Measurements from ENCODE around the gene SKIDA1. TPM values are rescaled to one million over a fixed set of nuclear protein-coding genes. Genes with fewer than 3 reads are reported as not detected.

SKIDA1 gene
- total and polyA plus RNA-seq, 4 donors: 0.63 to 2.6 (median 1.6) TPM

GRCh38 chr10:21556527-21556926 is 31.0 kb upstream of the SKIDA1 start:
- Histone ChIP-seq H3K4me1 (ENCODE audit: control insufficient read depth in 4 of 4, insufficient read depth in 4 of 4, low read length in 3 of 4) (no peaks in the 10 kb centered on the region), H3K36me3 (ENCODE audit: control insufficient read depth in 4 of 4, insufficient read depth in 3 of 4, low read depth in 1 of 4, low read length in 3 of 4) (peaks cover 4 to 23% (median 19%) of the 10 kb centered on the region in 4 donors), H3K9ac (ENCODE audit: low read depth in 1 of 2, low read length in 2 of 2) (no peak overlapping the region), H3K9me3 (ENCODE audit: control insufficient read depth in 4 of 4, low read length in 3 of 4) (no peaks in the 10 kb centered on the region), H3K27ac (ENCODE audit: low read depth in 1 of 2, low read length in 2 of 2) (no peak overlapping the region), H3K4me3 (ENCODE audit: low read depth in 1 of 3, low read length in 3 of 3) (no peak overlapping the region), H3K27me3 (ENCODE audit: control insufficient read depth in 4 of 4, insufficient read depth in 4 of 4, low read length in 3 of 4) (no peaks in the 10 kb centered on the region)
- 92% methylated on average over 8 of the region's 8 CpGs for WGBS
- no peak for DNase-seq (ENCODE audit: low spot score)
- TF ChIP-seq FOXA2 (IDR thresholded peaks at IDR 0.05) (no peak), ATF3 (IDR thresholded peaks at IDR 0.05) (no peak), GABPA (IDR thresholded peaks at IDR 0.05 in 1 of 2, conservative IDR thresholded peaks at IDR 0.05 in 1 of 2) (no peak), YY1 (IDR thresholded peaks at IDR 0.05) (no peak), NR2F2 (IDR thresholded peaks at IDR 0.05) (no peak), HNF4G (IDR thresholded peaks at IDR 0.05) (no peak)
- TF ChIP-seq, protein P1, sequence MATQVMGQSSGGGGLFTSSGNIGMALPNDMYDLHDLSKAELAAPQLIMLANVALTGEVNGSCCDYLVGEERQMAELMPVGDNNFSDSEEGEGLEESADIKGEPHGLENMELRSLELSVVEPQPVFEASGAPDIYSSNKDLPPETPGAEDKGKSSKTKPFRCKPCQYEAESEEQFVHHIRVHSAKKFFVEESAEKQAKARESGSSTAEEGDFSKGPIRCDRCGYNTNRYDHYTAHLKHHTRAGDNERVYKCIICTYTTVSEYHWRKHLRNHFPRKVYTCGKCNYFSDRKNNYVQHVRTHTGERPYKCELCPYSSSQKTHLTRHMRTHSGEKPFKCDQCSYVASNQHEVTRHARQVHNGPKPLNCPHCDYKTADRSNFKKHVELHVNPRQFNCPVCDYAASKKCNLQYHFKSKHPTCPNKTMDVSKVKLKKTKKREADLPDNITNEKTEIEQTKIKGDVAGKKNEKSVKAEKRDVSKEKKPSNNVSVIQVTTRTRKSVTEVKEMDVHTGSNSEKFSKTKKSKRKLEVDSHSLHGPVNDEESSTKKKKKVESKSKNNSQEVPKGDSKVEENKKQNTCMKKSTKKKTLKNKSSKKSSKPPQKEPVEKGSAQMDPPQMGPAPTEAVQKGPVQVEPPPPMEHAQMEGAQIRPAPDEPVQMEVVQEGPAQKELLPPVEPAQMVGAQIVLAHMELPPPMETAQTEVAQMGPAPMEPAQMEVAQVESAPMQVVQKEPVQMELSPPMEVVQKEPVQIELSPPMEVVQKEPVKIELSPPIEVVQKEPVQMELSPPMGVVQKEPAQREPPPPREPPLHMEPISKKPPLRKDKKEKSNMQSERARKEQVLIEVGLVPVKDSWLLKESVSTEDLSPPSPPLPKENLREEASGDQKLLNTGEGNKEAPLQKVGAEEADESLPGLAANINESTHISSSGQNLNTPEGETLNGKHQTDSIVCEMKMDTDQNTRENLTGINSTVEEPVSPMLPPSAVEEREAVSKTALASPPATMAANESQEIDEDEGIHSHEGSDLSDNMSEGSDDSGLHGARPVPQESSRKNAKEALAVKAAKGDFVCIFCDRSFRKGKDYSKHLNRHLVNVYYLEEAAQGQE (IDR thresholded peaks at IDR 0.05): no peak
- TF ChIP-seq, protein P2, sequence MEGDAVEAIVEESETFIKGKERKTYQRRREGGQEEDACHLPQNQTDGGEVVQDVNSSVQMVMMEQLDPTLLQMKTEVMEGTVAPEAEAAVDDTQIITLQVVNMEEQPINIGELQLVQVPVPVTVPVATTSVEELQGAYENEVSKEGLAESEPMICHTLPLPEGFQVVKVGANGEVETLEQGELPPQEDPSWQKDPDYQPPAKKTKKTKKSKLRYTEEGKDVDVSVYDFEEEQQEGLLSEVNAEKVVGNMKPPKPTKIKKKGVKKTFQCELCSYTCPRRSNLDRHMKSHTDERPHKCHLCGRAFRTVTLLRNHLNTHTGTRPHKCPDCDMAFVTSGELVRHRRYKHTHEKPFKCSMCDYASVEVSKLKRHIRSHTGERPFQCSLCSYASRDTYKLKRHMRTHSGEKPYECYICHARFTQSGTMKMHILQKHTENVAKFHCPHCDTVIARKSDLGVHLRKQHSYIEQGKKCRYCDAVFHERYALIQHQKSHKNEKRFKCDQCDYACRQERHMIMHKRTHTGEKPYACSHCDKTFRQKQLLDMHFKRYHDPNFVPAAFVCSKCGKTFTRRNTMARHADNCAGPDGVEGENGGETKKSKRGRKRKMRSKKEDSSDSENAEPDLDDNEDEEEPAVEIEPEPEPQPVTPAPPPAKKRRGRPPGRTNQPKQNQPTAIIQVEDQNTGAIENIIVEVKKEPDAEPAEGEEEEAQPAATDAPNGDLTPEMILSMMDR (IDR thresholded peaks at IDR 0.05; ENCODE audit: low read depth, low read length, missing input control): no peak
- TF ChIP-seq, protein P3, sequence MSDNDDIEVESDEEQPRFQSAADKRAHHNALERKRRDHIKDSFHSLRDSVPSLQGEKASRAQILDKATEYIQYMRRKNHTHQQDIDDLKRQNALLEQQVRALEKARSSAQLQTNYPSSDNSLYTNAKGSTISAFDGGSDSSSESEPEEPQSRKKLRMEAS (IDR thresholded peaks at IDR 0.05): no peak

- Histone ChIP-seq H3K9ac (ENCODE audit: low read depth in 1 of 2, low read length in 2 of 2) (no peak overlapping the region), H3K36me3 (ENCODE audit: control insufficient read depth in 4 of 4, insufficient read depth in 3 of 4, low read depth in 1 of 4, low read length in 3 of 4) (peaks cover 4 to 26% (median 17%) of the 10 kb centered on the region in 4 donors), H3K4me1 (ENCODE audit: control insufficient read depth in 4 of 4, insufficient read depth in 4 of 4, low read length in 3 of 4) (peaks cover 0 to 6% (median 2%) of the 10 kb centered on the region in 4 donors), H3K27me3 (ENCODE audit: control insufficient read depth in 4 of 4, insufficient read depth in 4 of 4, low read length in 3 of 4) (no peaks in the 10 kb centered on the region), H3K9me3 (ENCODE audit: control insufficient read depth in 4 of 4, low read length in 3 of 4) (no peaks in the 10 kb centered on the region), H3K4me3 (ENCODE audit: low read depth in 1 of 3, low read length in 3 of 3) (no peak overlapping the region), H3K27ac (ENCODE audit: low read depth in 1 of 2, low read length in 2 of 2) (no peak overlapping the region)
- TF ChIP-seq SP1 (IDR thresholded peaks at IDR 0.05): no peak
- TF ChIP-seq EGR1 (IDR thresholded peaks at IDR 0.05; ENCODE audit: low read depth in 2 of 2): no peak
- no peak for TF ChIP-seq ATF3 (IDR thresholded peaks at IDR 0.05)
- no peak for TF ChIP-seq HNF4G (IDR thresholded peaks at IDR 0.05)
- no peak for TF ChIP-seq FOXA1 (IDR thresholded peaks at IDR 0.05)
- no peak for TF ChIP-seq TAF1 (conservative IDR thresholded peaks at IDR 0.05)
- no peak for TF ChIP-seq ZBTB33 (IDR thresholded peaks at IDR 0.05)
- 93% methylated on average over 8 of the region's 8 CpGs for WGBS
- no peak for DNase-seq (ENCODE audit: low spot score)
These were observed 27.2 kb upstream of the SKIDA1 start for GRCh38 chr10:21552638-21553037.

Measured in liver (tissue), 9 donors.